Mesenchymal stem cell (in vitro differentiated cells and primary cell): ENCODE results near the gene OTUD6A.

Experiments used
- DNase-seq: peaks from one replicate; pipeline ENCODE4 v3.0.0-alpha.2; 2013
- H2AFZ ChIP-seq: one replicate; pipeline ENCODE4 v1.6.1; 2013; ENCODE audit warnings: low read depth, mild to moderate bottlenecking, control low read depth, inconsistent platforms, low read length, moderate library complexity
- H2AK5ac ChIP-seq: 2 replicates; pipeline ENCODE4 v1.6.1; 2013; ENCODE audit warnings: low read length, moderate library complexity, mild to moderate bottlenecking, inconsistent platforms; ENCODE audit not compliant: severe bottlenecking
- H2BK120ac ChIP-seq: one replicate; pipeline ENCODE4 v1.6.1; 2013; ENCODE audit warnings: low read depth, mild to moderate bottlenecking, inconsistent platforms, low read length, moderate library complexity
- H2BK12ac ChIP-seq, 2 experiments: one replicate each; pipeline ENCODE4 v1.6.1; 2013; ENCODE audit warnings: inconsistent platforms in 2 of 2, low read length in 2 of 2, mild to moderate bottlenecking in 2 of 2, moderate library complexity in 2 of 2, control low read depth in 1 of 2
- H2BK15ac ChIP-seq: one replicate; pipeline ENCODE4 v1.6.1; 2013; ENCODE audit warnings: mild to moderate bottlenecking, low read depth, inconsistent platforms; ENCODE audit not compliant: poor library complexity, severe bottlenecking
- H2BK5ac ChIP-seq: 2 replicates; pipeline ENCODE4 v1.6.1; 2013; ENCODE audit warnings: low read depth, mild to moderate bottlenecking, low read length, control low read depth, inconsistent platforms; ENCODE audit not compliant: poor library complexity, severe bottlenecking
- H3K14ac ChIP-seq, 2 experiments: one replicate each; pipeline ENCODE4 v1.6.1; 2013; ENCODE audit warnings: inconsistent platforms in 2 of 2, low read length in 2 of 2, control low read depth in 1 of 2, mild to moderate bottlenecking in 1 of 2, moderate library complexity in 1 of 2
- H3K18ac ChIP-seq, 2 experiments: one replicate each; pipeline ENCODE4 v1.6.1; 2013; ENCODE audit warnings: inconsistent platforms in 2 of 2, low read length in 2 of 2, control low read depth in 1 of 2, low read depth in 1 of 2, mild to moderate bottlenecking in 1 of 2
- H3K23ac ChIP-seq, 2 experiments: one replicate each; pipeline ENCODE4 v1.6.1; 2013; ENCODE audit warnings: inconsistent platforms in 2 of 2, low read length in 2 of 2, mild to moderate bottlenecking in 2 of 2, moderate library complexity in 2 of 2, control low read depth in 1 of 2
- H3K27ac ChIP-seq: 2 replicates; pipeline ENCODE4 v1.5.1; 2013; ENCODE audit warnings: mild to moderate bottlenecking, moderate library complexity, low read length, control low read depth, inconsistent platforms; ENCODE audit not compliant: poor library complexity, severe bottlenecking
- H3K27me3 ChIP-seq, 2 experiments: 2 replicates each; pipeline versions ENCODE4 v1.6.1 to v1.7.0; 2013; ENCODE audit warnings: low read length in 2 of 2, mild to moderate bottlenecking in 2 of 2, moderate library complexity in 2 of 2, control low read depth in 1 of 2, inconsistent platforms in 1 of 2; ENCODE audit not compliant: control insufficient read depth in 1 of 2, insufficient read depth in 1 of 2
- H3K36me3 ChIP-seq, 2 experiments: 2 replicates each; pipeline versions ENCODE4 v1.6.1 to v1.7.0; 2013; ENCODE audit warnings: low read length in 2 of 2, control low read depth in 1 of 2, inconsistent platforms in 1 of 2, low read depth in 1 of 2, mild to moderate bottlenecking in 1 of 2; ENCODE audit not compliant: insufficient read depth in 2 of 2, control insufficient read depth in 1 of 2
- H3K4ac ChIP-seq, 2 experiments: one replicate each; pipeline ENCODE4 v1.6.1; 2013; ENCODE audit warnings: inconsistent platforms in 2 of 2, low read length in 2 of 2, mild to moderate bottlenecking in 2 of 2, moderate library complexity in 2 of 2, control low read depth in 1 of 2, low read depth in 1 of 2
- H3K4me1 ChIP-seq: 2 replicates; pipeline ENCODE4 v1.6.1; 2013; ENCODE audit warnings: low read depth, low read length, control low read depth; ENCODE audit not compliant: control insufficient read depth, insufficient read depth
- H3K4me2 ChIP-seq: 2 replicates; pipeline ENCODE4 v1.6.1; 2013; ENCODE audit warnings: low read length, mild to moderate bottlenecking, inconsistent platforms; ENCODE audit not compliant: poor library complexity, severe bottlenecking
- H3K4me3 ChIP-seq, 2 experiments: 2 replicates each; pipeline versions ENCODE4 v1.5.1 to v1.7.0; 2013; ENCODE audit warnings: low read length in 2 of 2, mild to moderate bottlenecking in 2 of 2, control low read depth in 1 of 2, low read depth in 1 of 2; ENCODE audit not compliant: insufficient read depth in 1 of 2
- H3K79me1 ChIP-seq: replicated peaks from 2 replicates; pipeline ENCODE4 v1.6.1; 2013; ENCODE audit warnings: mild to moderate bottlenecking, control low read depth, low read length, inconsistent platforms; ENCODE audit not compliant: poor library complexity, severe bottlenecking
- H3K9ac ChIP-seq: 2 replicates; pipeline ENCODE4 v1.7.0; 2013; ENCODE audit warnings: mild to moderate bottlenecking, low read length, moderate library complexity
- H3K9me3 ChIP-seq: 2 replicates; pipeline ENCODE4 v1.7.0; 2013; ENCODE audit warnings: mild to moderate bottlenecking, low read length; ENCODE audit not compliant: control insufficient read depth
- H4K8ac ChIP-seq: one replicate; pipeline ENCODE4 v1.6.1; 2013; ENCODE audit warnings: inconsistent platforms, mild to moderate bottlenecking, low read length, moderate library complexity
- H4K91ac ChIP-seq: one replicate; pipeline ENCODE4 v1.6.1; 2013; ENCODE audit warnings: mild to moderate bottlenecking, low read length, inconsistent platforms
- WGBS: methylation state at CpG from one replicate; pipeline ENCODE4 v1.1.7; 2013; ENCODE audit warnings: mixed read lengths; 5-methylcytosine and 5-hydroxymethylcytosine counted together

The OTUD6A gene

DNA sequence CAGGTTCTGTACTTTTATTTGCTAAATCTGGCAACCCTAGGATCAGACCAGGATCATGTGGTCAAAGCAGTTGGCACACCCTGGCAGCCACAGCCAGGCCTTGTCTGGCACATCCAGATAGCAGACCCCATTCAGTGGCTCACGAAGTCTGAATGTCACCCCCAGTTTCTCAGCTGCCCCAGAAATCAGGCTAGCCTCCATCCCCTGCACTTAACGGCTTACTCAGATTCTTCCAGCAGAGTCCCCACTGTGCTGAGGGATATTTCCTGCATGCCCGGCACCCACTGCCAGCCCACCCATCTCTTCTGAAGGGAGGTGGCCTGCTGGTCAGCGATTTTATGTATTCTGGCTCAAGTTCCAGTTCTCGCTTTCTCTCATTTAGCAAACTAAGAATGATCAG is 7.9 kb upstream of the OTUD6A start:
- H3K4ac ChIP-seq = no peak overlapping the region
- DNase-seq = no peak
- H4K8ac ChIP-seq = no peak overlapping the region
- no peak overlapping the region for H4K91ac ChIP-seq
- no peak overlapping the region for H3K4me3 ChIP-seq
- no peaks in the 10 kb centered on the region for H3K79me1 ChIP-seq
- no peak overlapping the region for H2BK12ac ChIP-seq
- H2AFZ ChIP-seq = no peak overlapping the region
- H3K9ac ChIP-seq = no peak overlapping the region
- H2BK5ac ChIP-seq = no peak overlapping the region
- H3K36me3 ChIP-seq = no peaks in the 10 kb centered on the region
- no peaks in the 10 kb centered on the region for H3K9me3 ChIP-seq
- no peak overlapping the region for H2BK15ac ChIP-seq
- H3K14ac ChIP-seq = no peak overlapping the region
- no peaks in the 10 kb centered on the region for H3K4me1 ChIP-seq
- WGBS = 81% methylated on average over 5 of the region's 5 CpGs
- no peak overlapping the region for H3K4me2 ChIP-seq
- no peak overlapping the region for H2AK5ac ChIP-seq
- peaks cover 0 to 51% of the 10 kb centered on the region in 2 experiments for H3K27me3 ChIP-seq
- H3K27ac ChIP-seq = no peak overlapping the region
- no peak overlapping the region for H2BK120ac ChIP-seq
- H3K23ac ChIP-seq = no peak overlapping the region
- H3K18ac ChIP-seq = no peak overlapping the region

DNA sequence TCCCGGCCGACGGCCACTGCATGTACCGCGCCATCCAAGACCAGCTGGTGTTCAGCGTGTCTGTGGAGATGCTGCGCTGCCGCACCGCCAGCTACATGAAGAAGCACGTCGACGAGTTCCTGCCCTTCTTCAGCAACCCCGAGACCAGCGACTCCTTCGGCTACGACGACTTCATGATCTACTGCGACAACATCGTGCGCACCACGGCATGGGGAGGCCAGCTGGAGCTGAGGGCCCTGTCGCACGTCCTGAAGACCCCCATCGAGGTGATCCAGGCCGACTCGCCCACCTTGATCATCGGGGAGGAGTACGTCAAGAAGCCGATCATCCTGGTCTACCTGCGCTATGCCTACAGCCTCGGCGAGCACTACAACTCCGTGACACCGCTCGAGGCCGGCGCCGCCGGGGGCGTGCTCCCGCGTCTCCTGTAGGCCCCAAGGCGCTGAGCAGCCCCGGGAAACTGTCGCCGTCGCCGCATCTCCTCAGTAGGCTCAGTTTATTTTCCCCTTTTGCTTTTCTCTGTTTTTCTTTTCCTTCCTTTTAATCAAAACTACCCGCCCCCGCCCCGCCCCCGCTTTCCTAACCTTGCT is 799 bp downstream of the OTUD6A start:
- no peak overlapping the region for H2BK12ac ChIP-seq
- H4K8ac ChIP-seq = no peak overlapping the region
- H2BK15ac ChIP-seq = no peak overlapping the region
- no peak for DNase-seq
- no peaks in the 10 kb centered on the region for H3K79me1 ChIP-seq
- H3K4me3 ChIP-seq = no peak overlapping the region
- H3K18ac ChIP-seq = no peak overlapping the region
- no peak overlapping the region for H3K23ac ChIP-seq
- H3K14ac ChIP-seq = no peak overlapping the region
- no peak overlapping the region for H2AK5ac ChIP-seq
- H3K9me3 ChIP-seq = no peaks in the 10 kb centered on the region
- no peaks in the 10 kb centered on the region for H3K4me1 ChIP-seq
- no peak overlapping the region for H3K4ac ChIP-seq
- H2BK120ac ChIP-seq = no peak overlapping the region
- H4K91ac ChIP-seq = no peak overlapping the region
- H3K27ac ChIP-seq = no peak overlapping the region
- 95% methylated on average over 52 of the region's 52 CpGs for WGBS
- H2AFZ ChIP-seq = no peak overlapping the region
- no peak overlapping the region for H3K4me2 ChIP-seq
- H3K9ac ChIP-seq = no peak overlapping the region
- no peak overlapping the region for H2BK5ac ChIP-seq
- H3K36me3 ChIP-seq = no peaks in the 10 kb centered on the region
- H3K27me3 ChIP-seq = peaks cover 0 to 40% of the 10 kb centered on the region in 2 experiments

DNA sequence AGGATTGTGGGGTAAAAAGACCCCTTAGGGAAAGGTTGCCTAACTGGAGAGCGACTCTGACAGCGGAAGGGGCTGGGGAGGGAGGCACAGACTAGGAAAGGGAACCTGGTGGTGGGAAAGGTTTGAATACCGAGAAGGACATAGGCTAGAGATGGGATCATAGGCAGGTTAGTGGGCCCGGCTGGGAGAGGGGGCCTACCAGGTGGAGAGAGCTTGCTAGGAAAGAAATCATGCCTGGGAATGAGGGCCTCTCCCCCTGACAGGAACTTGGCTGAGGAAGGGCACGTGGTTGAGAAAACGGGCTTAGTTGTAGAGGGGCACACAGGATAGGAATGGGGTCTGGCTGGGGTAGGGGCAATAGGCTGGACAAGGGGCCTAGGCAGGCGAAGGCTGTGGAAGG is 4.4 kb downstream of the OTUD6A start:
- Histone ChIP-seq H3K4me3 (no peak overlapping the region), H3K4me2 (no peak overlapping the region), H2AFZ (no peak overlapping the region), H3K18ac (no peak overlapping the region), H2AK5ac (no peak overlapping the region), H4K91ac (no peak overlapping the region), H3K4me1 (no peaks in the 10 kb centered on the region), H3K27me3 (peaks cover 0 to 40% of the 10 kb centered on the region in 2 experiments), H2BK120ac (no peak overlapping the region), H3K4ac (no peak overlapping the region), H3K23ac (no peak overlapping the region), H3K9me3 (no peaks in the 10 kb centered on the region), H3K36me3 (no peaks in the 10 kb centered on the region), H3K79me1 (no peaks in the 10 kb centered on the region), H2BK5ac (no peak overlapping the region), H3K9ac (no peak overlapping the region), H3K14ac (no peak overlapping the region), H4K8ac (no peak overlapping the region), H3K27ac (no peak overlapping the region), H2BK12ac (no peak overlapping the region), H2BK15ac (no peak overlapping the region)
- WGBS = 88% methylated on average over 7 of the region's 7 CpGs
- no peak for DNase-seq

DNA sequence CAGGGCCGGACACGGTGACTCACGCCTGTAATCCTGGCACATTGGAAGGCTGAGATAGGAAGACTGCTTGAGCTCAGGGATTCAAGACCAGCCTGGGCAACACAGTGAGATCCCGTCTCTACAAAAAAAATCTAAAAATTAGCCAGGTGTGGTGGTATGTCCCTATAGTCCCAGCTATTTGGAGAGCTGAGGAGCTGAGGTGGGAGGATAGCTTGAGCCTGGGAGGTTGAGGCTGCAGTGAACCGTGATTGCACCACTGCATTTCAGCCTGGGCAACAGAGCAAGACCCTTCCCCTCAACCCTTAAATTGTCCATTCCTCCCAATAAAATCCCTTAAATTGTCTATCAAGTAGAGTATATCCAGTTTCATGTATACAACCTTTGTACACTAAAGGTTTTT is 17.0 kb downstream of the OTUD6A start:
- no peak overlapping the region for H3K14ac ChIP-seq
- H2BK12ac ChIP-seq = no peak overlapping the region
- no peak for DNase-seq
- no peak overlapping the region for H2BK15ac ChIP-seq
- no peaks in the 10 kb centered on the region for H3K36me3 ChIP-seq
- H4K91ac ChIP-seq = no peak overlapping the region
- WGBS = 85% methylated on average over 3 of the region's 5 CpGs
- no peak overlapping the region for H3K4me3 ChIP-seq
- no peak overlapping the region for H3K27ac ChIP-seq
- no peak overlapping the region for H2AFZ ChIP-seq
- no peak overlapping the region for H2BK120ac ChIP-seq
- H3K4ac ChIP-seq = no peak overlapping the region
- peaks cover 0 to 43% of the 10 kb centered on the region in 2 experiments for H3K27me3 ChIP-seq
- no peak overlapping the region for H2BK5ac ChIP-seq
- peaks cover 25% of the 10 kb centered on the region for H3K9me3 ChIP-seq
- no peak overlapping the region for H4K8ac ChIP-seq
- no peak overlapping the region for H3K23ac ChIP-seq
- H3K4me2 ChIP-seq = no peak overlapping the region
- H3K18ac ChIP-seq = no peak overlapping the region
- no peaks in the 10 kb centered on the region for H3K79me1 ChIP-seq
- H3K4me1 ChIP-seq = no peaks in the 10 kb centered on the region
- no peak overlapping the region for H2AK5ac ChIP-seq
- no peak overlapping the region for H3K9ac ChIP-seq
